ENCODE results near the gene PALLD. TPM values are rescaled to one million over a fixed set of nuclear protein-coding genes. Genes with fewer than 3 reads are reported as not detected.

The PALLD gene
- total and polyA plus RNA-seq, 2 of the 8 experiments (the other 6 are each of a cell fraction or from before 2014, with no cell fraction given) = 10.5 to 25.0 TPM

- H3K27ac ChIP-seq (ENCODE audit: low read depth, low read length) = no peak overlapping the region
- H4K91ac ChIP-seq (replicated peaks; ENCODE audit: insufficient read length, low read length) = no peak overlapping the region
- WGBS, 2 experiments (ENCODE audit: extremely low coverage in 1 of 2, insufficient coverage in 1 of 2, insufficient read length in 1 of 2, insufficient replicate concordance in 2 of 2, low coverage in 1 of 2, low lambda C conversion rate in 2 of 2, missing lambda C conversion rate in 1 of 2) = 85% methylated on average over 12 of the region's 12 CpGs; no CpG with 5 or more reads in 1 of the 2 experiments
- CTCF ChIA-PET (ENCODE audit: partially characterized antibody) = interaction anchor here (0.6 to 0.8 kb wide), 3 partner anchors 45 to 1518 kb away, joined by 3 to 4 read pairs (median 3); no protein-coding TSS in a partner anchor
- no peaks in the 10 kb centered on the region for H3K4me1 ChIP-seq (replicated peaks in 1 of 4; ENCODE audit: control insufficient read depth in 3 of 4, insufficient read depth in 4 of 4, low read length in 3 of 4)
- H2AK5ac ChIP-seq (ENCODE audit: low read depth, low read length) = no peak overlapping the region
- no peak overlapping the region for H3K9ac ChIP-seq (replicated peaks in 1 of 4; ENCODE audit: extremely low read depth in 1 of 4, low read depth in 3 of 4, low read length in 3 of 4)
- no peak overlapping the region for H4K5ac ChIP-seq (ENCODE audit: insufficient read length, low read depth, low read length)
- no peak overlapping the region for H2BK20ac ChIP-seq (ENCODE audit: low read length)
- no peaks in the 10 kb centered on the region for H3K27me3 ChIP-seq (replicated peaks in 1 of 4; ENCODE audit: control insufficient read depth in 3 of 4, extremely low read depth in 1 of 4, insufficient read depth in 3 of 4, low read length in 3 of 4)
- H2BK5ac ChIP-seq (ENCODE audit: low read depth, low read length) = no peak overlapping the region
- H3K79me2 ChIP-seq (ENCODE audit: control insufficient read depth in 1 of 2, insufficient read depth in 2 of 2, low read length in 2 of 2) = no peaks in the 10 kb centered on the region
- H2AFZ ChIP-seq (ENCODE audit: low read length) = no peak overlapping the region
- no peak overlapping the region for H3K4ac ChIP-seq (replicated peaks; ENCODE audit: insufficient read length, low read depth, low read length)
- no peaks in the 10 kb centered on the region for H3K9me3 ChIP-seq (ENCODE audit: insufficient read depth in 2 of 2, low read depth in 1 of 2, low read length in 1 of 2)
- DNase-seq (ENCODE audit: low read depth in 1 of 2, low spot score in 2 of 2) = no peak
- no peak overlapping the region for H3K4me3 ChIP-seq (ENCODE audit: extremely low read depth in 1 of 4, insufficient read depth in 2 of 4, low read depth in 3 of 4, low read length in 4 of 4)
- no peak overlapping the region for H3K23ac ChIP-seq (ENCODE audit: insufficient read length)
- H2BK15ac ChIP-seq (ENCODE audit: low read length) = no peak overlapping the region
- FAIRE-seq = no peak
- POLR2A ChIA-PET (ENCODE audit: partially characterized antibody) = no interaction called here
- H2BK120ac ChIP-seq (replicated peaks; ENCODE audit: low read depth, low read length) = no peak overlapping the region
- no peaks in the 10 kb centered on the region for H3K36me3 ChIP-seq (ENCODE audit: control insufficient read depth in 2 of 4, insufficient read depth in 4 of 4, low read length in 3 of 4)
- no peak overlapping the region for H3K56ac ChIP-seq (replicated peaks; ENCODE audit: insufficient read length, low read depth, low read length)
- H4K20me1 ChIP-seq (replicated peaks in 1 of 2; ENCODE audit: control insufficient read depth in 1 of 2, insufficient read depth in 2 of 2, low read length in 2 of 2) = no peaks in the 10 kb centered on the region
- no peak overlapping the region for H3K4me2 ChIP-seq (ENCODE audit: insufficient read depth in 1 of 2, low read depth in 2 of 2, low read length in 2 of 2)
- H3K23me2 ChIP-seq (ENCODE audit: low read depth, low read length) = no peaks in the 10 kb centered on the region; the same call in 1 of the 2 replicates
- H3K14ac ChIP-seq (ENCODE audit: insufficient read length) = no peak overlapping the region
- H4K8ac ChIP-seq (ENCODE audit: extremely low read depth, insufficient read depth, low read length) = no peak overlapping the region
- no peak overlapping the region for H3K18ac ChIP-seq (ENCODE audit: extremely low read depth, low read length)
- H3K79me1 ChIP-seq (ENCODE audit: low read depth, low read length) = no peaks in the 10 kb centered on the region
- no peak overlapping the region for H2BK12ac ChIP-seq (ENCODE audit: low read depth, low read length)
- TF ChIP-seq FOSL1 (IDR thresholded peaks at IDR 0.05; ENCODE audit: insufficient read depth, low read depth, low read length) (no peak), EZH2 (IDR thresholded peaks at IDR 0.05; ENCODE audit: low read depth, low read length, severe bottlenecking) (no peak), MAFK (IDR thresholded peaks at IDR 0.05; ENCODE audit: low read depth, low read length) (no peak), POLR2AphosphoS5 (IDR thresholded peaks at IDR 0.05; ENCODE audit: low read depth, low read length) (no peak), POU5F1 (IDR thresholded peaks at IDR 0.05; ENCODE audit: low read depth, low read length) (no peak), KDM1A (IDR thresholded peaks at IDR 0.05; ENCODE audit: borderline replicate concordance, low read length) (no peak), TAF7 (optimal IDR thresholded peaks at IDR 0.05; ENCODE audit: borderline replicate concordance, low read depth, low read length) (no peak), CHD1 (IDR thresholded peaks at IDR 0.05; ENCODE audit: low read depth, low read length) (no peak), BRCA1 (IDR thresholded peaks at IDR 0.05; ENCODE audit: low read depth, low read length) (no peak), TEAD4 (IDR thresholded peaks at IDR 0.05; ENCODE audit: low read depth, low read length) (no peak), NRF1 (IDR thresholded peaks at IDR 0.05; ENCODE audit: low read depth, low read length) (no peak), SIN3A (conservative IDR thresholded peaks at IDR 0.05 in 1 of 2, IDR thresholded peaks at IDR 0.05 in 1 of 2; ENCODE audit: low read depth in 1 of 2, low read length in 2 of 2) (no peak), POLR2A (IDR thresholded peaks at IDR 0.05; ENCODE audit: control extremely low read depth in 1 of 2, low read depth in 2 of 2, low read length in 2 of 2) (no peak)
These were observed 254.7 kb downstream of the PALLD start for GRCh38 chr4:168751263-168752225.

All from H1 (cell line).